Panc1 (cell line): ENCODE measurements around the gene PPM1D. TPM values are rescaled to one million over a fixed set of nuclear protein-coding genes. Genes with fewer than 3 reads are reported as not detected.

ENCODE experiments used
- ATAC-seq: fragments of 200-7000 bp; cut with Tn5 transposase; 2 replicates; pipeline ENCODE4 v1.9.1; 2020; ENCODE audit warnings: mild to moderate bottlenecking, moderate library complexity
- BruUV-seq: library from RNA; stranded (reverse); fragments of 400-500 nt; replicated peaks from 2 replicates; lab custom pipeline; 2021; lab: Mats Ljungman, UMichigan
- CTCF ChIA-PET: fragments of 300-600 bp; sonication (Branson Sonifier 250); formaldehyde crosslinking; loops from one replicate; lab custom pipeline; 2022; ENCODE audit warnings: antibody characterized with exemption; lab: Charles Lee
- POLR2A ChIA-PET: fragments of 300-600 bp; sonication (Branson Sonifier 250); formaldehyde crosslinking; loops from one replicate; lab custom pipeline; 2022; ENCODE audit warnings: antibody characterized with exemption; lab: Charles Lee
- DNase-seq: peaks from one replicate; pipeline ENCODE4 v3.0.0-alpha.2; 2010; ENCODE audit warnings: low read depth, low spot score
- H3K27ac ChIP-seq: 2 replicates; pipeline ENCODE4 v1.5.1; 2011; ENCODE audit warnings: mild to moderate bottlenecking, low read length, inconsistent platforms
- H3K27me3 ChIP-seq: fragments of 200-500 bp; sonication (Bioruptor generic); 2 replicates; pipeline ENCODE4 v1.6.0; 2014; ENCODE audit warnings: low read length, inconsistent platforms; ENCODE audit not compliant: control insufficient read depth, insufficient read depth
- H3K36me3 ChIP-seq: fragments of 200-500 bp; sonication (Bioruptor generic); 2 replicates; pipeline ENCODE4 v1.5.1; 2014; ENCODE audit warnings: inconsistent platforms, mild to moderate bottlenecking, low read length, moderate library complexity; ENCODE audit not compliant: control insufficient read depth, insufficient read depth
- H3K4me1 ChIP-seq: 2 replicates; pipeline ENCODE4 v1.5.1; 2011; ENCODE audit warnings: inconsistent platforms, mild to moderate bottlenecking, low read length, moderate library complexity; ENCODE audit not compliant: control insufficient read depth, insufficient read depth
- H3K4me3 ChIP-seq, 2 experiments: 2 replicates each; pipeline ENCODE4 v1.5.1; 2011 to 2012; ENCODE audit warnings: low read depth in 2 of 2, low read length in 2 of 2, mild to moderate bottlenecking in 2 of 2, inconsistent platforms in 1 of 2, moderate library complexity in 1 of 2
- H3K9me3 ChIP-seq: fragments of 200-500 bp; sonication (Bioruptor generic); 2 replicates; pipeline ENCODE4 v1.5.1; 2014; ENCODE audit warnings: low read depth, mild to moderate bottlenecking, inconsistent platforms, low read length, moderate library complexity; ENCODE audit not compliant: control insufficient read depth, insufficient read depth
- CTCF ChIP-seq: fragments of 450-650 bp; IDR thresholded peaks from 2 replicates; pipeline ENCODE4 v1.5.1; 2017; ENCODE audit warnings: mild to moderate bottlenecking
- POLR2AphosphoS5 ChIP-seq: IDR thresholded peaks from 2 replicates; pipeline ENCODE4 v1.6.1; 2012; ENCODE audit warnings: mild to moderate bottlenecking, low read depth, low read length, moderate library complexity
- SIN3A ChIP-seq: IDR thresholded peaks from 2 replicates; pipeline ENCODE4 v1.6.1; 2012; ENCODE audit warnings: low read depth, mild to moderate bottlenecking, low read length, moderate library complexity, borderline replicate concordance; ENCODE audit not compliant: insufficient read depth
- TCF7L2 ChIP-seq: IDR thresholded peaks from 2 replicates; pipeline ENCODE4 v1.6.1; 2011; ENCODE audit warnings: mild to moderate bottlenecking, low read depth, low read length, inconsistent platforms
- in situ Hi-C: cut with HindIII; loops from 2 replicates; pipeline ENCODE4 v1.10.0; 2016; ENCODE audit warnings: low sequenced_read_pairs, low pct_unique_long_range_greater_than_20kb
- intact Hi-C: fragments of 100-400 bp; cut with micrococcal nuclease; formaldehyde crosslinking; loops from one replicate; pipeline ENCODE4 v1.10.0; 2022; ENCODE audit not compliant: unreplicated experiment
- total RNA-seq: library from RNA; stranded (reverse); gene quantifications from one replicate; pipeline ENCODE4 v1.2.1, GENCODE V29; 2021; ENCODE audit not compliant: unreplicated experiment
- TF ChIP-seq, protein P1 (sequence below), 2 experiments: IDR thresholded peaks; 2 replicates each; pipeline ENCODE4 v1.6.1; 2011 to 2012; ENCODE audit warnings: low read depth in 2 of 2, control low read depth in 1 of 2, low read length in 1 of 2, mild to moderate bottlenecking in 1 of 2, moderate library complexity in 1 of 2; ENCODE audit not compliant: insufficient read depth in 1 of 2

The PPM1D gene
- total RNA-seq, 1 experiment from 2014 or later, result 7.4 TPM

GRCh38 chr17:60583008-60583407, 17.0 kb upstream of the PPM1D start:
- no peaks in the 10 kb centered on the region for H3K9me3 ChIP-seq
- H3K4me1 ChIP-seq, result no peaks in the 10 kb centered on the region
- H3K4me3 ChIP-seq, result no peak overlapping the region
- ATAC-seq, result no peak
- BruUV-seq, result no TSS peak
- in situ Hi-C loops, result no loop called here
- POLR2A ChIA-PET, result no interaction called here
- intact Hi-C loops, result no loop called here
- TF ChIP-seq CTCF (no peak), SIN3A (no peak), POLR2AphosphoS5 (no peak), TCF7L2 (no peak)
- TF ChIP-seq, protein P1, sequence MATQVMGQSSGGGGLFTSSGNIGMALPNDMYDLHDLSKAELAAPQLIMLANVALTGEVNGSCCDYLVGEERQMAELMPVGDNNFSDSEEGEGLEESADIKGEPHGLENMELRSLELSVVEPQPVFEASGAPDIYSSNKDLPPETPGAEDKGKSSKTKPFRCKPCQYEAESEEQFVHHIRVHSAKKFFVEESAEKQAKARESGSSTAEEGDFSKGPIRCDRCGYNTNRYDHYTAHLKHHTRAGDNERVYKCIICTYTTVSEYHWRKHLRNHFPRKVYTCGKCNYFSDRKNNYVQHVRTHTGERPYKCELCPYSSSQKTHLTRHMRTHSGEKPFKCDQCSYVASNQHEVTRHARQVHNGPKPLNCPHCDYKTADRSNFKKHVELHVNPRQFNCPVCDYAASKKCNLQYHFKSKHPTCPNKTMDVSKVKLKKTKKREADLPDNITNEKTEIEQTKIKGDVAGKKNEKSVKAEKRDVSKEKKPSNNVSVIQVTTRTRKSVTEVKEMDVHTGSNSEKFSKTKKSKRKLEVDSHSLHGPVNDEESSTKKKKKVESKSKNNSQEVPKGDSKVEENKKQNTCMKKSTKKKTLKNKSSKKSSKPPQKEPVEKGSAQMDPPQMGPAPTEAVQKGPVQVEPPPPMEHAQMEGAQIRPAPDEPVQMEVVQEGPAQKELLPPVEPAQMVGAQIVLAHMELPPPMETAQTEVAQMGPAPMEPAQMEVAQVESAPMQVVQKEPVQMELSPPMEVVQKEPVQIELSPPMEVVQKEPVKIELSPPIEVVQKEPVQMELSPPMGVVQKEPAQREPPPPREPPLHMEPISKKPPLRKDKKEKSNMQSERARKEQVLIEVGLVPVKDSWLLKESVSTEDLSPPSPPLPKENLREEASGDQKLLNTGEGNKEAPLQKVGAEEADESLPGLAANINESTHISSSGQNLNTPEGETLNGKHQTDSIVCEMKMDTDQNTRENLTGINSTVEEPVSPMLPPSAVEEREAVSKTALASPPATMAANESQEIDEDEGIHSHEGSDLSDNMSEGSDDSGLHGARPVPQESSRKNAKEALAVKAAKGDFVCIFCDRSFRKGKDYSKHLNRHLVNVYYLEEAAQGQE (IDR thresholded peaks at IDR 0.05; ENCODE audit: insufficient read depth in 1 of 2, low read depth in 2 of 2, low read length in 1 of 2), result no peak
- no peaks in the 10 kb centered on the region for H3K27me3 ChIP-seq
- H3K27ac ChIP-seq, result no peak overlapping the region
- CTCF ChIA-PET, result no interaction called here
- H3K36me3 ChIP-seq, result no peaks in the 10 kb centered on the region
- no peak for DNase-seq

DNA sequence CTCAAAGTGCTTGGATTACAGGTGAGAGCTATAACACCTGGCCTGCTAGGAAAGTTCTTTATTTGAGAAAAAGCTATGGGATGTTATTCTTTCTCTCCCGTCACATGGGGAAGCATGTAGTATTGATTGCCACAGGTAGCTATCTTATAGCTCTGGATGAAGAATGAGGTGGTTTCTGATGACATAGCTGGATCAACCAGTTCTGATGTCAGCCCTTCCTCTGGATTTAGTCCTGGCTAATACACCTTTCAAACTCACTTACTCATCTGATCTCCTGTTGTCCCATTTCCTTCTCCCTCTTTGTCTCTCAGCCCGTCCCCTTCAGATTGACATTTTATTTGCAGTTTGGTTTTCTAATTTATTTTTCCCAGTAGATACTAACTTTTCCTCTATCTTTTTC, 14.1 kb upstream of the PPM1D start:
- intact Hi-C loops, result no loop called here
- no peaks in the 10 kb centered on the region for H3K36me3 ChIP-seq
- no TSS peak for BruUV-seq
- H3K4me1 ChIP-seq, result no peaks in the 10 kb centered on the region
- H3K9me3 ChIP-seq, result no peaks in the 10 kb centered on the region
- no peak for ATAC-seq
- TF ChIP-seq, protein P1 (IDR thresholded peaks at IDR 0.05; ENCODE audit: insufficient read depth in 1 of 2, low read depth in 2 of 2, low read length in 1 of 2), result no peak
- no peak for TF ChIP-seq SIN3A
- CTCF ChIA-PET, result interaction anchor here (1.1 kb wide), 1 partner anchor 8 kb away, joined by 3 read pairs; no protein-coding TSS in a partner anchor
- no peak for DNase-seq
- no peak overlapping the region for H3K27ac ChIP-seq
- in situ Hi-C loops, result no loop called here
- POLR2A ChIA-PET, result interaction anchor here (0.6 kb wide), 1 partner anchor 11 kb away, joined by 3 read pairs; no protein-coding TSS in a partner anchor
- no peak overlapping the region for H3K4me3 ChIP-seq
- no peaks in the 10 kb centered on the region for H3K27me3 ChIP-seq
